Measurements from ENCODE around the gene WDPCP.

WDPCP gene

DNA sequence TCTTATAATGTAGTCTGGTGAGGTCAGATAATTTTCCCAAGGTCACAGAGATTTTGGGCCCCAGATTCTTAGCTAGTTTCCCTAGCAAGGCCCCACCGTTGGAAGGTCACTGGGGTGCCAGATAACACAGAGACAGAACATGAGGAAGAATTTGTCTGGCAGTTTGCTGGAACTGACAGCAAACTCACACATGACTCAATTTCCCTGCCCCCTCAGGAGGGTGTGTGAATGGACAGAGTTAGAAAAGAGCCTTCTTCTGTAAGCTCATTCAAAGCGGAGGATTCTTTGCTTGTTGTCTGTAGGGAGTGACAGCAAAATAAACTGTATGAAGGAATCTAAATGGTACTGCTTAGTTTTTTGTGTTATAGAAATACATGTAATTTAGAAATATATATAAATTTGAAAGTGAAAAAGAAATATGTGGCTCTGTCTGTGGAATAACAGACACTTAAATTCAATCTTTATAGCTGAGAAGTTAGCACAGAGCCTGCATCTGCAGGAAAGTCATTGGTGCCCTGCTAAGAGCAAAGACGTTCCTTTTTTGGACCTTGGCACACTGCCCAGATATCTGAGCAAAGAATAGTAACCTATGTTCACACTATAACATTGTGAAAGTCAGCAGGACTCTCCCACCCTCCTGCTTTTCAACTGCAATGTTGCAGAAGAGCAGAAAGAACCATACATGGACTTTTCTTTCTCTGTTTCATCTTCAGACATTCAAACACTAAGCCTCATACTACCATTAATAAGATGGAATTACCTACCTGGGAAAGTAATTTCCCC, 2.5 kb upstream of the WDPCP start:
- TF ChIP-seq, protein P1, sequence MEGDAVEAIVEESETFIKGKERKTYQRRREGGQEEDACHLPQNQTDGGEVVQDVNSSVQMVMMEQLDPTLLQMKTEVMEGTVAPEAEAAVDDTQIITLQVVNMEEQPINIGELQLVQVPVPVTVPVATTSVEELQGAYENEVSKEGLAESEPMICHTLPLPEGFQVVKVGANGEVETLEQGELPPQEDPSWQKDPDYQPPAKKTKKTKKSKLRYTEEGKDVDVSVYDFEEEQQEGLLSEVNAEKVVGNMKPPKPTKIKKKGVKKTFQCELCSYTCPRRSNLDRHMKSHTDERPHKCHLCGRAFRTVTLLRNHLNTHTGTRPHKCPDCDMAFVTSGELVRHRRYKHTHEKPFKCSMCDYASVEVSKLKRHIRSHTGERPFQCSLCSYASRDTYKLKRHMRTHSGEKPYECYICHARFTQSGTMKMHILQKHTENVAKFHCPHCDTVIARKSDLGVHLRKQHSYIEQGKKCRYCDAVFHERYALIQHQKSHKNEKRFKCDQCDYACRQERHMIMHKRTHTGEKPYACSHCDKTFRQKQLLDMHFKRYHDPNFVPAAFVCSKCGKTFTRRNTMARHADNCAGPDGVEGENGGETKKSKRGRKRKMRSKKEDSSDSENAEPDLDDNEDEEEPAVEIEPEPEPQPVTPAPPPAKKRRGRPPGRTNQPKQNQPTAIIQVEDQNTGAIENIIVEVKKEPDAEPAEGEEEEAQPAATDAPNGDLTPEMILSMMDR (IDR thresholded peaks at IDR 0.05; ENCODE audit: insufficient read depth, missing control alignments) = no peak
- FAIRE-seq (no peak), DNase-seq (ENCODE audit: insufficient read length, low spot score) (no peak)

DNA sequence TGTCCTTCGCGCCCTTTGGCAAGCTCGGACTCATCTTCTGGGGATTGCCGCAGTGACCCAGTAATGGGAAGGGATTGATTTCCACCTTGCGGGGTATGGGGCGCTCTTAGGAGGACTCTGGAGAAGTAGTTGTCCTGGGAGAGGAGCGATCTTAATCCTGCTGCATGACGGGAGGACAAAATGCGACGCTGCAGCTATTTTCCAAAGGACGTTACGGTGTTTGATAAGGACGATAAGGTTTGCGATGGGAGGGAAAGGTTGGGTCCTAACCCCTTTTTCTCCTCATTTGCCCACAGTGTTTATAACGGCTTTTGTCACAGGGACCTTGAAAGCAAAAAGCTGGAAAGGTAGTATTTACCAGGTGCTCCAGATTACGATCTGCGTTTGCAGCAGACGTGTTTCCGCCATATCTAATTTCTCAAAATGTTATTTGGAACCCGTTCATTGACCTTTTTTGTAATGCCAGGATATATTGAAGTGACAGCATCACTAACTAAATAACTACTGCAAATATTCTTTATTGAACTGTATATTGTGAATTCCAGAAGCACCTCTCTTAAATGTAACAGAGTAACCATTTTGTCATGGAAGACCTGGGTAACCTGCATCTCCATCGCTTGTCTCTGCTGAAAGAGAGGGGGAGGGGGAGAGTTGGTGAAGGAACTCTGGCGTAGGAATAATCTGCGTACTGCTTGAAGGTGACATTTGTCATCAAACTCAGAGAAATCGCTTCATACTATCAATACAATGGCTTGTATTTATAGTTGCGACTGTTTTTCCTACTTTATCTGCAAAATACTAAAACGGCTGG, 1.1 kb upstream of the WDPCP start:
- TF ChIP-seq, protein P1 (IDR thresholded peaks at IDR 0.05; ENCODE audit: insufficient read depth, missing control alignments) = no peak
- FAIRE-seq (no peak), DNase-seq (ENCODE audit: insufficient read length, low spot score) (no peak)

- TF ChIP-seq, protein P1 (IDR thresholded peaks at IDR 0.05; ENCODE audit: insufficient read depth, missing control alignments) = no peak
- FAIRE-seq = no peak
- DNase-seq (ENCODE audit: insufficient read length, low spot score) = no peak
Measured at GRCh38 chr2:63587814-63588384, 378 bp downstream of the WDPCP start.

DNA sequence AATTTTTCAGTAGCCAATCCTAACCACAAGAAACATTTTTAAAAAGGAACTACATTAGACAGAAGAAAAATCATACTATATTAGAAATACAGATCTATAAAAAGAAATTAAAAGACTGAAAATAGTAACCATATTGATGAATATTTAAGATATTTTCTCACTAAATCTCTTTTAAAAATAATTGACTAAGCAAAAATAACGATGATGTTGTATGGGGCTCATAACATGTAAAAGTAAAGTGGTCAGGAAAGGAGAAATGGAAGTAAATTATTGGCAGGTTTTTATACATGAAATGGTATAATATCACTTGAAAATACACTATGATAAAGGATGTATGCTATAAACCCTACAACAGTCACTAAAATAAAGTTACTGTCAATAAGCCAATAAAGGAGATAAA, 5.4 kb downstream of the WDPCP start:
- TF ChIP-seq, protein P1 (IDR thresholded peaks at IDR 0.05; ENCODE audit: insufficient read depth, missing control alignments) = no peak
- no peak for DNase-seq (ENCODE audit: insufficient read length, low spot score)
- FAIRE-seq = no peak

DNA sequence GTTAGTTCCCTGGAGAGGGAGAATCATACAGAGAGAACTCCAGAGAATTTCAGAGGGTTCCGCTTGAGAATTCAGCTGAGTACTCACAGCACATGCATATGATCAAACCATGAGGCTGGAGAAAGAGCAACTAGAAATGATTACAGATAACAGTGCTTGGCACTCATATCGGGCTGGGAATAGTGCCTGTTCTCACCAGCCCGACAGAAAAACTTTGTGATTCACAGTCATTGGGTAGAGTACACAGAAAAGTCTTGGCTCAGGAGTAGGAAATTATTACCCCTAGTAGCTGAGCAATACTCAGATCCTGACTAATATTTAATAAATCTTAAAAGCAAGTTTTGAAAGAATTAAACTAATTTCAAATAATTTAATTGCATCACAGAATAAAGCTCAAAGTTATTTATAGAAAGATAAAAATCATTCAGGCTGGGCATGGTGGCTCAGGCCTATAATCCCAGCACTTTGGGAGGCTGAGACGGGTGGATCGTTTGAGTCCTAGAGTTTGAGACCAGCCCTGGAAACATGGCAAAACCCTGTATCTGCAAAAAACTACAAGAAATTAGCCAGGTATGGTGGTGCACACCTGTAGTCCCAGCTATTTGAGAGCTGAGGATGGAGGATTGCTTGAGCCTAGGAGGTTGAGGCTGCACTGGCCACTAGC, 6.8 kb downstream of the WDPCP start:
- FAIRE-seq (no peak), DNase-seq (ENCODE audit: insufficient read length, low spot score) (no peak)
- TF ChIP-seq, protein P1 (IDR thresholded peaks at IDR 0.05; ENCODE audit: insufficient read depth, missing control alignments) = no peak

- FAIRE-seq = no peak
- no peak for DNase-seq (ENCODE audit: insufficient read length, low spot score)
- TF ChIP-seq, protein P1 (IDR thresholded peaks at IDR 0.05; ENCODE audit: insufficient read depth, missing control alignments) = no peak
Measured at GRCh38 chr2:63580651-63581297, 7.5 kb downstream of the WDPCP start.

All from D721Med (cell line).